ENCODE measurements around the gene CERK. TPM values are rescaled to one million over a fixed set of nuclear protein-coding genes. Genes with fewer than 3 reads are reported as not detected.

CERK gene
- total and polyA plus RNA-seq, 2 of the 13 experiments (the other 11 are each of a cell fraction or from before 2014, with no cell fraction given): 40.3 to 41.9 TPM

DNA sequence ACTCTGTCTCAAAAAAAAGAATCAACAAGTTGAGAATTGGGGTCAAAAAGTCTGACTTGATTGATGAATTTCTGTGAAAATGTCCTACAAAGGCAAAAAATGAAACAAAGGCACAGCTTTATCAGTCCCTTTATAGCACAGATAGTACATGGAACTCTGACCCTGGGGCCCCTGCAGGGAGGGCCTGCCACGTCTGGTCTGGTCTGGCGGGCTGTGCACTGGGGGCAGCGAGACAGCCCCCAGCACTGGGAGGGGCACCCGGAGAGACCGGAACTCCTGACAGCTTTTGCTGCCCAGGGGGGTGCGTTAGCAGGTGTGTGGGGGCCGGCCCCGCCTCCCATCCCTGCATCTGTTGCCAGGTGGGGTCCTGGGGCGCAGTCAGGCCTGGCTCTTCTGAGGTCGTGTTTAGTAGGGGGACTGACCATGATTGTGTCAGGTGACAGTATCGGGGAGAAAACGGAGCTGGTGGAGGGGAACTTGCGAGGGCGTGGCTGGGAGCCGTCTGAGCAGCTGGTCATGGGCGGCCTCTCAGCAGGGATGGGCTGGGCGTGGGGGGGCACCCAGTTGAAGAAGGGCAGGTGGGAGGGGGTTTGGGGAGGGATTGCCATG is 66.1 kb downstream of the CERK start:
- POLR2A ChIA-PET: no interaction called here
- CTCF ChIA-PET (ENCODE audit: low intra/inter-chr PET ratio, low total read pairs): no interaction called here
- no TSS peak for BruUV-seq (replicated peaks)
- H3K9me3 ChIP-seq (ENCODE audit: low read length): no peaks in the 10 kb centered on the region
- no peaks in the 10 kb centered on the region for H3K27me3 ChIP-seq (ENCODE audit: control insufficient read depth in 1 of 2, insufficient read depth in 2 of 2, low read length in 2 of 2)
- ATAC-seq (no peak), FAIRE-seq (no peak), DNase-seq (ENCODE audit: low spot score) (no peak)
- no peak overlapping the region for H3K9ac ChIP-seq (ENCODE audit: insufficient read depth, low read depth, low read length)
- H3K79me2 ChIP-seq (ENCODE audit: insufficient read depth, low read length): no peaks in the 10 kb centered on the region
- H3K4me1 ChIP-seq (ENCODE audit: insufficient read depth, low read length): no peaks in the 10 kb centered on the region
- TF ChIP-seq, protein P1, sequence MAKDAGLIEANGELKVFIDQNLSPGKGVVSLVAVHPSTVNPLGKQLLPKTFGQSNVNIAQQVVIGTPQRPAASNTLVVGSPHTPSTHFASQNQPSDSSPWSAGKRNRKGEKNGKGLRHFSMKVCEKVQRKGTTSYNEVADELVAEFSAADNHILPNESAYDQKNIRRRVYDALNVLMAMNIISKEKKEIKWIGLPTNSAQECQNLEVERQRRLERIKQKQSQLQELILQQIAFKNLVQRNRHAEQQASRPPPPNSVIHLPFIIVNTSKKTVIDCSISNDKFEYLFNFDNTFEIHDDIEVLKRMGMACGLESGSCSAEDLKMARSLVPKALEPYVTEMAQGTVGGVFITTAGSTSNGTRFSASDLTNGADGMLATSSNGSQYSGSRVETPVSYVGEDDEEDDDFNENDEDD (CRISPR knock-in tag; IDR thresholded peaks at IDR 0.05; ENCODE audit: borderline replicate concordance): no peak
- TF ChIP-seq ZNF841 (CRISPR knock-in tag; IDR thresholded peaks at IDR 0.05; ENCODE audit: borderline replicate concordance) (no peak), POLR2G (IDR thresholded peaks at IDR 0.05; ENCODE audit: low read depth, low read length) (no peak), RARA (CRISPR knock-in tag; IDR thresholded peaks at IDR 0.05) (no peak), TOPORS (CRISPR knock-in tag; IDR thresholded peaks at IDR 0.05) (no peak)
- TF ChIP-seq, protein P2, sequence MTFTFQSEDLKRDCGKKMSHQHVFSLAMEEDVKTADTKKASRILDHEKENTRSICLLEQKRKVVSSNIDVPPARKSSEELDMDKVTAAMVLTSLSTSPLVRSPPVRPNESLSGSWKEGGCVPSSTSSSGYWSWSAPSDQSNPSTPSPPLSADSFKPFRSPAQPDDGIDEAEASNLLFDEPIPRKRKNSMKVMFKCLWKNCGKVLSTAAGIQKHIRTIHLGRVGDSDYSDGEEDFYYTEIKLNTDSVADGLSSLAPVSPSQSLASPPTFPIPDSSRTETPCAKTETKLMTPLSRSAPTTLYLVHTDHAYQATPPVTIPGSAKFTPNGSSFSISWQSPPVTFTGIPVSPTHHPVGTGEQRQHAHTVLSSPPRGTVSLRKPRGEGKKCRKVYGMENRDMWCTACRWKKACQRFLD (CRISPR knock-in tag; IDR thresholded peaks at IDR 0.05; ENCODE audit: borderline replicate concordance): no peak
- TF ChIP-seq, protein P3, sequence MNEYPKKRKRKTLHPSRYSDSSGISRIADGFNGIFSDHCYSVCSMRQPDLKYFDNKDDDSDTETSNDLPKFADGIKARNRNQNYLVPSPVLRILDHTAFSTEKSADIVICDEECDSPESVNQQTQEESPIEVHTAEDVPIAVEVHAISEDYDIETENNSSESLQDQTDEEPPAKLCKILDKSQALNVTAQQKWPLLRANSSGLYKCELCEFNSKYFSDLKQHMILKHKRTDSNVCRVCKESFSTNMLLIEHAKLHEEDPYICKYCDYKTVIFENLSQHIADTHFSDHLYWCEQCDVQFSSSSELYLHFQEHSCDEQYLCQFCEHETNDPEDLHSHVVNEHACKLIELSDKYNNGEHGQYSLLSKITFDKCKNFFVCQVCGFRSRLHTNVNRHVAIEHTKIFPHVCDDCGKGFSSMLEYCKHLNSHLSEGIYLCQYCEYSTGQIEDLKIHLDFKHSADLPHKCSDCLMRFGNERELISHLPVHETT (CRISPR knock-in tag; conservative IDR thresholded peaks at IDR 0.05): no peak
- 95% methylated on average over 12 of the region's 17 CpGs for WGBS (ENCODE audit: low lambda C conversion rate)
- no peaks in the 10 kb centered on the region for H4K20me1 ChIP-seq (ENCODE audit: insufficient read depth, low read length)
- H3K27ac ChIP-seq (ENCODE audit: extremely low read length, insufficient read depth, low read length): no peak overlapping the region
- H3K36me3 ChIP-seq (replicated peaks in 1 of 2; ENCODE audit: control insufficient read depth in 1 of 2, insufficient read depth in 2 of 2, low read length in 2 of 2): peaks cover 2 to 3% of the 10 kb centered on the region in 2 experiments; a peak in 3 of 5 replicates
- no peak overlapping the region for H2AFZ ChIP-seq (ENCODE audit: low read length)
- intact Hi-C loops (cut with micrococcal nuclease; ENCODE audit: unreplicated experiment) (no loop called here), in situ Hi-C loops (cut with HindIII; ENCODE audit: extremely low pct_ligation_motif_present, low pct_unique_long_range_greater_than_20kb) (loop anchor here (25.0 kb wide), 1 partner anchor 110 kb away; no protein-coding TSS in a partner anchor)
- no peak overlapping the region for H3K4me2 ChIP-seq (ENCODE audit: low read depth, low read length)
- no peak overlapping the region for H3K4me3 ChIP-seq (replicated peaks in 1 of 3; ENCODE audit: insufficient read depth in 1 of 3, low read depth in 2 of 3, low read length in 3 of 3)

Measured in HepG2 (cell line).